ENCODE results near the gene ARHGAP20. TPM values are rescaled to one million over a fixed set of nuclear protein-coding genes. Genes with fewer than 3 reads are reported as not detected.

Gene ARHGAP20
- total RNA-seq, 2 experiments from 2014 or later, result 0.08 TPM; not detected in 1

GRCh38 chr11:110587972-110588371, 124.3 kb downstream of the ARHGAP20 start:
- H3K4me1 Mint-ChIP-seq (ENCODE audit: low read depth), result no peaks in the 10 kb centered on the region
- no peak overlapping the region for H3K27ac Mint-ChIP-seq
- ATAC-seq (no peak), DNase-seq (no peak)
- H3K9me3 Mint-ChIP-seq (ENCODE audit: insufficient read depth), result no peaks in the 10 kb centered on the region
- peaks cover 3% of the 10 kb centered on the region for H3K27me3 Mint-ChIP-seq (ENCODE audit: low read depth)
- POLR2A ChIA-PET, result no interaction called here
- no peak overlapping the region for H3K4me3 Mint-ChIP-seq
- H3K36me3 Mint-ChIP-seq (ENCODE audit: low read depth), result no peaks in the 10 kb centered on the region
- CTCF ChIA-PET, result interaction anchor here (0.7 kb wide), 1 partner anchor 16 kb away, joined by 3 read pairs; no protein-coding TSS in a partner anchor

GRCh38 chr11:110587129-110587528, 125.1 kb downstream of the ARHGAP20 start:
- ChIA-PET POLR2A (no interaction called here), CTCF (no interaction called here)
- no peaks in the 10 kb centered on the region for H3K36me3 Mint-ChIP-seq (ENCODE audit: low read depth)
- no peak for DNase-seq
- peaks cover 3% of the 10 kb centered on the region for H3K27me3 Mint-ChIP-seq (ENCODE audit: low read depth)
- H3K4me3 Mint-ChIP-seq, result no peak overlapping the region
- H3K9me3 Mint-ChIP-seq (ENCODE audit: insufficient read depth), result no peaks in the 10 kb centered on the region
- no peaks in the 10 kb centered on the region for H3K4me1 Mint-ChIP-seq (ENCODE audit: low read depth)
- no peak for ATAC-seq
- no peak overlapping the region for H3K27ac Mint-ChIP-seq

GRCh38 chr11:110584150-110584549, 128.1 kb downstream of the ARHGAP20 start:
- ChIA-PET CTCF (no interaction called here), POLR2A (no interaction called here)
- H3K9me3 Mint-ChIP-seq (ENCODE audit: insufficient read depth), result no peaks in the 10 kb centered on the region
- peaks cover 3% of the 10 kb centered on the region for H3K27me3 Mint-ChIP-seq (ENCODE audit: low read depth)
- no peak overlapping the region for H3K27ac Mint-ChIP-seq
- no peaks in the 10 kb centered on the region for H3K4me1 Mint-ChIP-seq (ENCODE audit: low read depth)
- no peaks in the 10 kb centered on the region for H3K36me3 Mint-ChIP-seq (ENCODE audit: low read depth)
- H3K4me3 Mint-ChIP-seq, result no peak overlapping the region
- DNase-seq, result no peak
- no peak for ATAC-seq

- Mint-ChIP-seq H3K9me3 (ENCODE audit: insufficient read depth) (no peaks in the 10 kb centered on the region), H3K27ac (no peak overlapping the region), H3K27me3 (ENCODE audit: low read depth) (peaks cover 3% of the 10 kb centered on the region), H3K4me3 (no peak overlapping the region), H3K4me1 (ENCODE audit: low read depth) (no peaks in the 10 kb centered on the region), H3K36me3 (ENCODE audit: low read depth) (no peaks in the 10 kb centered on the region)
- no peak for ATAC-seq
- DNase-seq, result no peak
- POLR2A ChIA-PET, result no interaction called here
- CTCF ChIA-PET, result no interaction called here
Observed at GRCh38 chr11:110582728-110583432, 129.4 kb downstream of the ARHGAP20 start.

- H3K9me3 Mint-ChIP-seq (ENCODE audit: insufficient read depth), result no peaks in the 10 kb centered on the region
- H3K4me1 Mint-ChIP-seq (ENCODE audit: low read depth), result no peaks in the 10 kb centered on the region
- H3K36me3 Mint-ChIP-seq (ENCODE audit: low read depth), result no peaks in the 10 kb centered on the region
- CTCF ChIA-PET, result no interaction called here
- no peak overlapping the region for H3K27ac Mint-ChIP-seq
- H3K4me3 Mint-ChIP-seq, result no peak overlapping the region
- peaks cover 3% of the 10 kb centered on the region for H3K27me3 Mint-ChIP-seq (ENCODE audit: low read depth)
- ATAC-seq (no peak), DNase-seq (no peak)
- POLR2A ChIA-PET, result no interaction called here
Observed at GRCh38 chr11:110580571-110580970, 131.7 kb downstream of the ARHGAP20 start.

- Mint-ChIP-seq H3K4me3 (no peak overlapping the region), H3K4me1 (ENCODE audit: low read depth) (no peaks in the 10 kb centered on the region), H3K9me3 (ENCODE audit: insufficient read depth) (no peaks in the 10 kb centered on the region), H3K36me3 (ENCODE audit: low read depth) (no peaks in the 10 kb centered on the region), H3K27ac (no peak overlapping the region), H3K27me3 (ENCODE audit: low read depth) (peaks cover 16% of the 10 kb centered on the region)
- no peak for ATAC-seq
- CTCF ChIA-PET, result no interaction called here
- DNase-seq, result no peak
- POLR2A ChIA-PET, result no interaction called here
Observed at GRCh38 chr11:110573411-110573810, 138.8 kb downstream of the ARHGAP20 start.

GRCh38 chr11:110571081-110571720, 141.0 kb downstream of the ARHGAP20 start:
- Mint-ChIP-seq H3K27ac (no peak overlapping the region), H3K27me3 (ENCODE audit: low read depth) (peaks cover 16% of the 10 kb centered on the region), H3K9me3 (ENCODE audit: insufficient read depth) (no peaks in the 10 kb centered on the region), H3K4me1 (ENCODE audit: low read depth) (no peaks in the 10 kb centered on the region), H3K36me3 (ENCODE audit: low read depth) (no peaks in the 10 kb centered on the region), H3K4me3 (no peak overlapping the region)
- POLR2A ChIA-PET, result no interaction called here
- CTCF ChIA-PET, result no interaction called here
- DNase-seq (no peak), ATAC-seq (no peak)

- Mint-ChIP-seq H3K4me3 (no peak overlapping the region), H3K9me3 (ENCODE audit: insufficient read depth) (no peaks in the 10 kb centered on the region), H3K4me1 (ENCODE audit: low read depth) (no peaks in the 10 kb centered on the region), H3K27ac (no peak overlapping the region), H3K36me3 (ENCODE audit: low read depth) (no peaks in the 10 kb centered on the region), H3K27me3 (ENCODE audit: low read depth) (peaks cover 5% of the 10 kb centered on the region)
- ATAC-seq (no peak), DNase-seq (no peak)
- ChIA-PET POLR2A (no interaction called here), CTCF (no interaction called here)
Observed at GRCh38 chr11:110566577-110566976, 145.7 kb downstream of the ARHGAP20 start.

- Mint-ChIP-seq H3K4me3 (no peak overlapping the region), H3K27me3 (ENCODE audit: low read depth) (peaks cover 2% of the 10 kb centered on the region), H3K27ac (no peak overlapping the region), H3K4me1 (ENCODE audit: low read depth) (no peaks in the 10 kb centered on the region), H3K9me3 (ENCODE audit: insufficient read depth) (no peaks in the 10 kb centered on the region), H3K36me3 (ENCODE audit: low read depth) (no peaks in the 10 kb centered on the region)
- ChIA-PET CTCF (no interaction called here), POLR2A (no interaction called here)
- DNase-seq (no peak), ATAC-seq (no peak)
Observed at GRCh38 chr11:110565357-110566336, 146.6 kb downstream of the ARHGAP20 start.

- H3K9me3 Mint-ChIP-seq (ENCODE audit: insufficient read depth), result no peaks in the 10 kb centered on the region
- no peak overlapping the region for H3K27ac Mint-ChIP-seq
- no peaks in the 10 kb centered on the region for H3K36me3 Mint-ChIP-seq (ENCODE audit: low read depth)
- no peaks in the 10 kb centered on the region for H3K4me1 Mint-ChIP-seq (ENCODE audit: low read depth)
- CTCF ChIA-PET, result no interaction called here
- ATAC-seq (no peak), DNase-seq (no peak)
- H3K4me3 Mint-ChIP-seq, result no peak overlapping the region
- POLR2A ChIA-PET, result no interaction called here
- H3K27me3 Mint-ChIP-seq (ENCODE audit: low read depth), result peaks cover 2% of the 10 kb centered on the region
Observed at GRCh38 chr11:110564676-110565356, 147.4 kb downstream of the ARHGAP20 start.

- POLR2A ChIA-PET, result no interaction called here
- ATAC-seq (no peak), DNase-seq (no peak)
- Mint-ChIP-seq H3K36me3 (ENCODE audit: low read depth) (no peaks in the 10 kb centered on the region), H3K27ac (no peak overlapping the region), H3K4me1 (ENCODE audit: low read depth) (no peaks in the 10 kb centered on the region), H3K4me3 (no peak overlapping the region), H3K27me3 (ENCODE audit: low read depth) (peaks cover 3% of the 10 kb centered on the region), H3K9me3 (ENCODE audit: insufficient read depth) (no peaks in the 10 kb centered on the region)
- CTCF ChIA-PET, result no interaction called here
Observed at GRCh38 chr11:110544779-110545178, 167.5 kb downstream of the ARHGAP20 start.

- POLR2A ChIA-PET, result no interaction called here
- ATAC-seq, result no peak
- H3K9me3 Mint-ChIP-seq (ENCODE audit: insufficient read depth), result no peaks in the 10 kb centered on the region
- no peaks in the 10 kb centered on the region for H3K36me3 Mint-ChIP-seq (ENCODE audit: low read depth)
- no peak overlapping the region for H3K27ac Mint-ChIP-seq
- CTCF ChIA-PET, result no interaction called here
- DNase-seq, result no peak
- H3K4me1 Mint-ChIP-seq (ENCODE audit: low read depth), result peaks cover 2% of the 10 kb centered on the region
- no peaks in the 10 kb centered on the region for H3K27me3 Mint-ChIP-seq (ENCODE audit: low read depth)
- H3K4me3 Mint-ChIP-seq, result no peak overlapping the region
Observed at GRCh38 chr11:110538154-110538553, 174.1 kb downstream of the ARHGAP20 start.
